ENCODE results near the gene SPATA19. TPM values are rescaled to one million over a fixed set of nuclear protein-coding genes. Genes with fewer than 3 reads are reported as not detected.

SPATA19 gene
- total and polyA plus RNA-seq, 2 experiments from 2014 or later = not detected

DNA sequence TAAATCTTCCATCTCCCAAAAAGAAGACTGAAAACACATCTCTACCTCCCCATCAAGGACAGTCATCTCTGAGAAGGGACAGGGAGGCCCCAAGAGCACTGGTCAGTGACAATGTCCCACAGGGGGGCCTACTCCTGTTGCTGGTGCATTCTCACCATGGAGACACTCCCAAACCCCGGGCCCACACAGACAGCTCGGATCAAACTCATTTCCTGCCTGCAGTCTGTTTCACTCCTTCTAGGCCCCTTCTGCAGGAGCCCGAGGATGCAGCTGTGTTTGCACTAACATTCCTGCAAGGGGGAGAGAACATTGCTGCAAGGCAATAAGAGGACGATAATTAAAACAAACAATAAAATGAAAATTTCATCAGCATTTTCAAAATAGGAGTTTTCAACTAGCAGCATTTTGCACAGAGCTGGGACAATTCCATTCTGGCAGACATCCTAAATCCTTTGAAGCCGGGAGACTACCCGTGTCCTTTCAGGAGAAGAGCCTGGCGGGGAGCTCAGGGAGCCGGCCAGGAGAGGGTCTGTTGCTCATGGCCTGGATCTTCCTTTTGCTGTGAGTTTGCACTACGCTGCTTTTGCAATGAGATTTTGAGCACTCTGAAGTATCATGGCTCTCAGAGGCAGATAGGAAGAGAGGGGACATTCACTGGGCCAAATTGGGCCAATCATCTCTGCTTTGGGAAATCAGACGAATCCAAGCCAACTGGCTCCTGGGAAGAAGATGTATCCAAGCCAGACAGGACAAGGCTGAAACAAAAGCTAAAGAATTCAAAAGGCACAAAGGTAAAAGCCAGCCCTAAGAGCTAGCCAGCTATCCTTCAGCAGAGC lies 33.2 kb downstream of the SPATA19 start (continued):
- TF ChIP-seq, protein P1, sequence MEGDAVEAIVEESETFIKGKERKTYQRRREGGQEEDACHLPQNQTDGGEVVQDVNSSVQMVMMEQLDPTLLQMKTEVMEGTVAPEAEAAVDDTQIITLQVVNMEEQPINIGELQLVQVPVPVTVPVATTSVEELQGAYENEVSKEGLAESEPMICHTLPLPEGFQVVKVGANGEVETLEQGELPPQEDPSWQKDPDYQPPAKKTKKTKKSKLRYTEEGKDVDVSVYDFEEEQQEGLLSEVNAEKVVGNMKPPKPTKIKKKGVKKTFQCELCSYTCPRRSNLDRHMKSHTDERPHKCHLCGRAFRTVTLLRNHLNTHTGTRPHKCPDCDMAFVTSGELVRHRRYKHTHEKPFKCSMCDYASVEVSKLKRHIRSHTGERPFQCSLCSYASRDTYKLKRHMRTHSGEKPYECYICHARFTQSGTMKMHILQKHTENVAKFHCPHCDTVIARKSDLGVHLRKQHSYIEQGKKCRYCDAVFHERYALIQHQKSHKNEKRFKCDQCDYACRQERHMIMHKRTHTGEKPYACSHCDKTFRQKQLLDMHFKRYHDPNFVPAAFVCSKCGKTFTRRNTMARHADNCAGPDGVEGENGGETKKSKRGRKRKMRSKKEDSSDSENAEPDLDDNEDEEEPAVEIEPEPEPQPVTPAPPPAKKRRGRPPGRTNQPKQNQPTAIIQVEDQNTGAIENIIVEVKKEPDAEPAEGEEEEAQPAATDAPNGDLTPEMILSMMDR (conservative IDR thresholded peaks at IDR 0.05; ENCODE audit: low read depth in 2 of 2) = no peak
- TF ChIP-seq, protein P2, sequence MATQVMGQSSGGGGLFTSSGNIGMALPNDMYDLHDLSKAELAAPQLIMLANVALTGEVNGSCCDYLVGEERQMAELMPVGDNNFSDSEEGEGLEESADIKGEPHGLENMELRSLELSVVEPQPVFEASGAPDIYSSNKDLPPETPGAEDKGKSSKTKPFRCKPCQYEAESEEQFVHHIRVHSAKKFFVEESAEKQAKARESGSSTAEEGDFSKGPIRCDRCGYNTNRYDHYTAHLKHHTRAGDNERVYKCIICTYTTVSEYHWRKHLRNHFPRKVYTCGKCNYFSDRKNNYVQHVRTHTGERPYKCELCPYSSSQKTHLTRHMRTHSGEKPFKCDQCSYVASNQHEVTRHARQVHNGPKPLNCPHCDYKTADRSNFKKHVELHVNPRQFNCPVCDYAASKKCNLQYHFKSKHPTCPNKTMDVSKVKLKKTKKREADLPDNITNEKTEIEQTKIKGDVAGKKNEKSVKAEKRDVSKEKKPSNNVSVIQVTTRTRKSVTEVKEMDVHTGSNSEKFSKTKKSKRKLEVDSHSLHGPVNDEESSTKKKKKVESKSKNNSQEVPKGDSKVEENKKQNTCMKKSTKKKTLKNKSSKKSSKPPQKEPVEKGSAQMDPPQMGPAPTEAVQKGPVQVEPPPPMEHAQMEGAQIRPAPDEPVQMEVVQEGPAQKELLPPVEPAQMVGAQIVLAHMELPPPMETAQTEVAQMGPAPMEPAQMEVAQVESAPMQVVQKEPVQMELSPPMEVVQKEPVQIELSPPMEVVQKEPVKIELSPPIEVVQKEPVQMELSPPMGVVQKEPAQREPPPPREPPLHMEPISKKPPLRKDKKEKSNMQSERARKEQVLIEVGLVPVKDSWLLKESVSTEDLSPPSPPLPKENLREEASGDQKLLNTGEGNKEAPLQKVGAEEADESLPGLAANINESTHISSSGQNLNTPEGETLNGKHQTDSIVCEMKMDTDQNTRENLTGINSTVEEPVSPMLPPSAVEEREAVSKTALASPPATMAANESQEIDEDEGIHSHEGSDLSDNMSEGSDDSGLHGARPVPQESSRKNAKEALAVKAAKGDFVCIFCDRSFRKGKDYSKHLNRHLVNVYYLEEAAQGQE (IDR thresholded peaks at IDR 0.05; ENCODE audit: unreplicated experiment) = no peak
- TF ChIP-seq CREB1 (CRISPR knock-in tag; IDR thresholded peaks at IDR 0.05; ENCODE audit: low read depth) (no peak), ZNF331 (CRISPR knock-in tag; IDR thresholded peaks at IDR 0.05; ENCODE audit: low read depth) (no peak), POLR2AphosphoS5 (IDR thresholded peaks at IDR 0.05; ENCODE audit: low read depth) (no peak), ZNF114 (CRISPR knock-in tag; IDR thresholded peaks at IDR 0.05) (no peak)
- TF ChIP-seq, protein P3, sequence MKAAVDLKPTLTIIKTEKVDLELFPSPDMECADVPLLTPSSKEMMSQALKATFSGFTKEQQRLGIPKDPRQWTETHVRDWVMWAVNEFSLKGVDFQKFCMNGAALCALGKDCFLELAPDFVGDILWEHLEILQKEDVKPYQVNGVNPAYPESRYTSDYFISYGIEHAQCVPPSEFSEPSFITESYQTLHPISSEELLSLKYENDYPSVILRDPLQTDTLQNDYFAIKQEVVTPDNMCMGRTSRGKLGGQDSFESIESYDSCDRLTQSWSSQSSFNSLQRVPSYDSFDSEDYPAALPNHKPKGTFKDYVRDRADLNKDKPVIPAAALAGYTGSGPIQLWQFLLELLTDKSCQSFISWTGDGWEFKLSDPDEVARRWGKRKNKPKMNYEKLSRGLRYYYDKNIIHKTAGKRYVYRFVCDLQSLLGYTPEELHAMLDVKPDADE (IDR thresholded peaks at IDR 0.05) = no peak

DNA sequence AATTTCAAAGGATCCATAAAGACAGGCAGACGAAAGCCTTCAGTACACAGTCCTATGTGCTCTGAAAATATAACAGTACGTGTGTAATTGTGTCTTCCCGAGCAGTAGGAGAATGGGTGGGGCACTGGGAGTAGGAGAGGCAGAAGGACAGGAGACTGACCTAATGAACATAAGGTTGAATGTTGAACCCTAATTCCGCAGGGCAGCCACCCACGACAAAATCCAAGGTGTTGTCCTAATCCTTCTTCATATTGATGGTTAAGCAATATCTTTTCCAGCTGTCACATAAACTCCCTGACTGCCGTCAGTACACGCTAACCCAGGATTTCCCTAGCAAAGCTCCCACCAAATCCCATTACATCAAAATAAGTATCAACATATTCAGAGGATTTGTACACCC lies 34.5 kb downstream of the SPATA19 start:
- peak overlapping the region; percentile 19; the same call in 1 of the 2 replicates for H3K4me2 ChIP-seq
- no peak for TF ChIP-seq NANOG (IDR thresholded peaks at IDR 0.05; ENCODE audit: borderline replicate concordance)
- no peak for TF ChIP-seq ZNF331 (CRISPR knock-in tag; IDR thresholded peaks at IDR 0.05; ENCODE audit: low read depth)
- TF ChIP-seq, protein P2 (IDR thresholded peaks at IDR 0.05; ENCODE audit: unreplicated experiment) = no peak

More for the DNA sequence above, 34.5 kb downstream of the SPATA19 start:
- DNase-seq (ENCODE audit: low spot score) (no peak), ATAC-seq (no peak)
- no peaks in the 10 kb centered on the region for H3K9me3 Mint-ChIP-seq
- Histone ChIP-seq H2AFZ (no peak overlapping the region), H3K36me3 (ENCODE audit: insufficient read depth) (no peaks in the 10 kb centered on the region), H4K20me1 (replicated peaks; ENCODE audit: insufficient read depth) (no peaks in the 10 kb centered on the region), H3K27me3 (ENCODE audit: insufficient read depth) (no peaks in the 10 kb centered on the region), H3F3A (replicated peaks; ENCODE audit: low read depth) (no peaks in the 10 kb centered on the region), H3K4me1 (ENCODE audit: insufficient read depth) (peaks cover 38% of the 10 kb centered on the region), H3K27ac (ENCODE audit: low read depth) (no peak overlapping the region), H3K9me2 (ENCODE audit: insufficient read depth) (peaks cover 7% of the 10 kb centered on the region; the same call in 1 of the 2 replicates), H3K79me2 (replicated peaks; ENCODE audit: insufficient read depth) (no peaks in the 10 kb centered on the region), H3K4me3 (no peak overlapping the region)
- H3K4me1 Mint-ChIP-seq = no peaks in the 10 kb centered on the region; the same call in 1 of the 3 replicates
- H3K27ac Mint-ChIP-seq = no peak overlapping the region
- H3K4me3 Mint-ChIP-seq = no peak overlapping the region
- H3K27me3 Mint-ChIP-seq (ENCODE audit: insufficient read depth, low read depth, poor library complexity) = peaks cover 4% of the 10 kb centered on the region
- no peaks in the 10 kb centered on the region for H3K36me3 Mint-ChIP-seq (ENCODE audit: low read depth)
